Activated naive CD8-positive, alpha-beta T cell (primary cell): ENCODE measurements around the gene HNRNPLL.
A peak's percentile ranks its signal among the peaks of the same experiment; 100 is the strongest.

Source experiments
- H3K27ac Mint-ChIP-seq: one replicate; pipeline ENCODE4 v1.8.0; 2021; ENCODE audit warnings: mixed read lengths
- H3K27me3 Mint-ChIP-seq: one replicate; pipeline ENCODE4 v1.8.0; 2021; ENCODE audit warnings: mixed read lengths
- H3K36me3 Mint-ChIP-seq: one replicate; pipeline ENCODE4 v1.8.0; 2021; ENCODE audit warnings: mixed read lengths
- H3K4me1 Mint-ChIP-seq: one replicate; pipeline ENCODE4 v1.8.0; 2021; ENCODE audit warnings: low read depth, mixed read lengths
- H3K4me3 Mint-ChIP-seq: one replicate; pipeline ENCODE4 v1.8.0; 2021; ENCODE audit warnings: mild to moderate bottlenecking, mixed read lengths
- H3K9me3 Mint-ChIP-seq: one replicate; pipeline ENCODE4 v1.8.0; 2021; ENCODE audit warnings: low read depth, mixed read lengths

HNRNPLL gene

GRCh38 chr2:38605298-38605830 is 2.6 kb upstream of the HNRNPLL start:
- no peaks in the 10 kb centered on the region for H3K27me3 Mint-ChIP-seq
- peaks cover 29% of the 10 kb centered on the region for H3K4me1 Mint-ChIP-seq
- H3K9me3 Mint-ChIP-seq = no peaks in the 10 kb centered on the region
- H3K36me3 Mint-ChIP-seq = no peaks in the 10 kb centered on the region
- no peak overlapping the region for H3K4me3 Mint-ChIP-seq
- H3K27ac Mint-ChIP-seq = no peak overlapping the region

GRCh38 chr2:38603402-38604290 is 918 bp upstream of the HNRNPLL start:
- peaks cover 42% of the 10 kb centered on the region for H3K4me1 Mint-ChIP-seq
- no peaks in the 10 kb centered on the region for H3K36me3 Mint-ChIP-seq
- H3K4me3 Mint-ChIP-seq = peak overlapping the region; percentile 95
- H3K27me3 Mint-ChIP-seq = no peaks in the 10 kb centered on the region
- peak overlapping the region; percentile 95 for H3K27ac Mint-ChIP-seq
- no peaks in the 10 kb centered on the region for H3K9me3 Mint-ChIP-seq

GRCh38 chr2:38602136-38602731 is 494 bp downstream of the HNRNPLL start:
- peaks cover 44% of the 10 kb centered on the region for H3K4me1 Mint-ChIP-seq

GRCh38 chr2:38601463-38602135 is 1.1 kb downstream of the HNRNPLL start:
- peaks cover 49% of the 10 kb centered on the region for H3K4me1 Mint-ChIP-seq
- no peaks in the 10 kb centered on the region for H3K27me3 Mint-ChIP-seq
- no peaks in the 10 kb centered on the region for H3K9me3 Mint-ChIP-seq
- H3K36me3 Mint-ChIP-seq = peaks cover under 1% of the 10 kb centered on the region
- peak overlapping the region; percentile 89 for H3K4me3 Mint-ChIP-seq
- peak overlapping the region; percentile 64 for H3K27ac Mint-ChIP-seq

More at GRCh38 chr2:38602136-38602731, 494 bp downstream of the HNRNPLL start:
- no peaks in the 10 kb centered on the region for H3K27me3 Mint-ChIP-seq
- no peaks in the 10 kb centered on the region for H3K36me3 Mint-ChIP-seq
- H3K9me3 Mint-ChIP-seq = no peaks in the 10 kb centered on the region
- H3K27ac Mint-ChIP-seq = no peak overlapping the region
- peak overlapping the region; percentile 89 for H3K4me3 Mint-ChIP-seq

- Mint-ChIP-seq H3K36me3 (peaks cover 2% of the 10 kb centered on the region), H3K9me3 (no peaks in the 10 kb centered on the region), H3K4me3 (peak overlapping the region; percentile 89), H3K4me1 (peaks cover 51% of the 10 kb centered on the region), H3K27ac (peak overlapping the region; percentile 64), H3K27me3 (no peaks in the 10 kb centered on the region)
Observed at GRCh38 chr2:38600921-38601455, 1.7 kb downstream of the HNRNPLL start.

GRCh38 chr2:38600242-38600891 is 2.4 kb downstream of the HNRNPLL start:
- H3K27ac Mint-ChIP-seq = peak overlapping the region; percentile 13
- peaks cover 2% of the 10 kb centered on the region for H3K36me3 Mint-ChIP-seq
- H3K4me3 Mint-ChIP-seq = peak overlapping the region; percentile 89
- no peaks in the 10 kb centered on the region for H3K27me3 Mint-ChIP-seq
- H3K4me1 Mint-ChIP-seq = peaks cover 53% of the 10 kb centered on the region
- H3K9me3 Mint-ChIP-seq = no peaks in the 10 kb centered on the region

- peaks cover 2% of the 10 kb centered on the region for H3K36me3 Mint-ChIP-seq
- H3K27me3 Mint-ChIP-seq = no peaks in the 10 kb centered on the region
- no peaks in the 10 kb centered on the region for H3K9me3 Mint-ChIP-seq
- H3K4me1 Mint-ChIP-seq = peaks cover 53% of the 10 kb centered on the region
- H3K27ac Mint-ChIP-seq = peak overlapping the region; percentile 16
- peak overlapping the region; percentile 89 for H3K4me3 Mint-ChIP-seq
Observed at GRCh38 chr2:38599706-38600105, 3.0 kb downstream of the HNRNPLL start.

GRCh38 chr2:38598991-38599295 is 3.8 kb downstream of the HNRNPLL start:
- Mint-ChIP-seq H3K4me3 (peak overlapping the region; percentile 89), H3K27ac (no peak overlapping the region), H3K36me3 (peaks cover 2% of the 10 kb centered on the region), H3K4me1 (peaks cover 50% of the 10 kb centered on the region), H3K9me3 (no peaks in the 10 kb centered on the region), H3K27me3 (no peaks in the 10 kb centered on the region)

GRCh38 chr2:38598200-38598990 is 4.3 kb downstream of the HNRNPLL start:
- no peaks in the 10 kb centered on the region for H3K9me3 Mint-ChIP-seq
- H3K27ac Mint-ChIP-seq = no peak overlapping the region
- peak overlapping the region; percentile 89 for H3K4me3 Mint-ChIP-seq
- peaks cover 2% of the 10 kb centered on the region for H3K36me3 Mint-ChIP-seq
- H3K27me3 Mint-ChIP-seq = no peaks in the 10 kb centered on the region
- peaks cover 46% of the 10 kb centered on the region for H3K4me1 Mint-ChIP-seq

GRCh38 chr2:38597115-38597514 is 5.6 kb downstream of the HNRNPLL start:
- no peaks in the 10 kb centered on the region for H3K27me3 Mint-ChIP-seq
- no peak overlapping the region for H3K27ac Mint-ChIP-seq
- no peak overlapping the region for H3K4me3 Mint-ChIP-seq
- H3K9me3 Mint-ChIP-seq = no peaks in the 10 kb centered on the region
- peaks cover 51% of the 10 kb centered on the region for H3K4me1 Mint-ChIP-seq
- H3K36me3 Mint-ChIP-seq = peaks cover 2% of the 10 kb centered on the region

- Mint-ChIP-seq H3K4me3 (no peak overlapping the region), H3K9me3 (no peaks in the 10 kb centered on the region), H3K27ac (no peak overlapping the region), H3K4me1 (peaks cover 49% of the 10 kb centered on the region), H3K36me3 (peaks cover 2% of the 10 kb centered on the region), H3K27me3 (no peaks in the 10 kb centered on the region)
Observed at GRCh38 chr2:38596229-38596628, 6.5 kb downstream of the HNRNPLL start.

- H3K4me3 Mint-ChIP-seq = no peak overlapping the region
- H3K36me3 Mint-ChIP-seq = peaks cover 4% of the 10 kb centered on the region
- H3K9me3 Mint-ChIP-seq = no peaks in the 10 kb centered on the region
- H3K27me3 Mint-ChIP-seq = no peaks in the 10 kb centered on the region
- H3K4me1 Mint-ChIP-seq = peaks cover 21% of the 10 kb centered on the region
- no peak overlapping the region for H3K27ac Mint-ChIP-seq
Observed at GRCh38 chr2:38592951-38593350, 9.8 kb downstream of the HNRNPLL start.

GRCh38 chr2:38591152-38591551 is 11.6 kb downstream of the HNRNPLL start:
- Mint-ChIP-seq H3K4me1 (peaks cover 13% of the 10 kb centered on the region), H3K36me3 (peaks cover 2% of the 10 kb centered on the region), H3K4me3 (no peak overlapping the region), H3K27me3 (no peaks in the 10 kb centered on the region), H3K27ac (no peak overlapping the region), H3K9me3 (no peaks in the 10 kb centered on the region)

- H3K36me3 Mint-ChIP-seq = peaks cover 2% of the 10 kb centered on the region
- H3K4me3 Mint-ChIP-seq = no peak overlapping the region
- H3K9me3 Mint-ChIP-seq = no peaks in the 10 kb centered on the region
- no peaks in the 10 kb centered on the region for H3K27me3 Mint-ChIP-seq
- peaks cover 10% of the 10 kb centered on the region for H3K4me1 Mint-ChIP-seq
- H3K27ac Mint-ChIP-seq = no peak overlapping the region
Observed at GRCh38 chr2:38590053-38590452, 12.7 kb downstream of the HNRNPLL start.
